IMR-90 (cell line): ENCODE data around the gene TEPSIN. TPM values are rescaled to one million over a fixed set of nuclear protein-coding genes. Genes with fewer than 3 reads are reported as not detected.

Experiments
- ATAC-seq: fragments of 200-7000 bp; cut with Tn5 transposase; 2 replicates; pipeline ENCODE4 v1.9.1; 2020; ENCODE audit warnings: low read depth, mild to moderate bottlenecking, moderate library complexity
- BruUV-seq: library from RNA; stranded (reverse); fragments of 400-500 nt; replicated peaks from 2 replicates; lab custom pipeline; 2021; lab: Mats Ljungman, UMichigan
- CTCF ChIA-PET: fragments of 300-600 bp; formaldehyde crosslinking; extraction: SDS; loops from one replicate; lab custom pipeline; 2021; ENCODE audit warnings: antibody characterized with exemption; lab: Yijun Ruan, JAX
- POLR2A ChIA-PET: fragments of 300-600 bp; sonication (Branson Sonifier 250); formaldehyde crosslinking; loops from one replicate; lab custom pipeline; 2022; ENCODE audit warnings: antibody characterized with exemption; ENCODE audit not compliant: unreplicated experiment; lab: Charles Lee
- DNase-seq: peaks from one replicate; pipeline ENCODE4 v3.0.0; 2013
- H2AFZ ChIP-seq: replicated peaks from 2 replicates; pipeline ENCODE3; 2013; ENCODE audit warnings: low read length, mild to moderate bottlenecking; ENCODE audit not compliant: poor library complexity
- H2AK5ac ChIP-seq: 2 replicates; pipeline ENCODE4 v1.6.1; 2013; ENCODE audit warnings: low read depth, low read length, inconsistent platforms
- H2AK9ac ChIP-seq: replicated peaks from 2 replicates; pipeline ENCODE3; 2013; ENCODE audit warnings: mild to moderate bottlenecking, low read depth, low read length, moderate library complexity; ENCODE audit not compliant: poor library complexity
- H2BK120ac ChIP-seq: 2 replicates; pipeline ENCODE4 v1.6.1; 2013; ENCODE audit warnings: low read depth, low read length, inconsistent platforms
- H2BK15ac ChIP-seq: 3 replicates; pipeline ENCODE4 v1.6.1; 2013; ENCODE audit warnings: low read depth, low read length, inconsistent platforms
- H2BK20ac ChIP-seq: 2 replicates; pipeline ENCODE4 v1.6.1; 2013; ENCODE audit warnings: low read depth, mild to moderate bottlenecking, inconsistent platforms, low read length, moderate library complexity
- H2BK5ac ChIP-seq: 2 replicates; pipeline ENCODE4 v1.6.1; 2013; ENCODE audit warnings: mild to moderate bottlenecking, low read depth, low read length, inconsistent platforms; ENCODE audit not compliant: poor library complexity, severe bottlenecking
- H3K14ac ChIP-seq: replicated peaks from 2 replicates; pipeline ENCODE4 v1.6.1; 2013; ENCODE audit warnings: low read depth, low read length, inconsistent platforms
- H3K18ac ChIP-seq: 2 replicates; pipeline ENCODE4 v1.6.1; 2013; ENCODE audit warnings: low read depth, low read length, control low read depth
- H3K23ac ChIP-seq: 2 replicates; pipeline ENCODE4 v1.6.1; 2013; ENCODE audit warnings: low read depth, low read length, inconsistent platforms
- H3K27ac ChIP-seq: 2 replicates; pipeline ENCODE4 v1.5.1; 2013; ENCODE audit warnings: mild to moderate bottlenecking, control low read depth, low read length; ENCODE audit not compliant: insufficient read depth
- H3K27me3 ChIP-seq: 2 replicates; pipeline ENCODE4 v1.6.1; 2013; ENCODE audit warnings: low read length; ENCODE audit not compliant: control insufficient read depth, insufficient read depth
- H3K36me3 ChIP-seq: 2 replicates; pipeline ENCODE4 v1.6.1; 2013; ENCODE audit warnings: low read length, mixed read lengths; ENCODE audit not compliant: control insufficient read depth, insufficient read depth
- H3K4ac ChIP-seq: 2 replicates; pipeline ENCODE4 v1.6.1; 2013; ENCODE audit warnings: low read depth, low read length, inconsistent platforms
- H3K4me1 ChIP-seq: 2 replicates; pipeline ENCODE4 v1.6.1; 2013; ENCODE audit warnings: low read length, mixed read lengths; ENCODE audit not compliant: control insufficient read depth, insufficient read depth
- H3K4me2 ChIP-seq: 2 replicates; pipeline ENCODE4 v1.6.1; 2013; ENCODE audit warnings: low read depth, mild to moderate bottlenecking, control low read depth, low read length, moderate library complexity
- H3K4me3 ChIP-seq: 2 replicates; pipeline ENCODE4 v1.5.1; 2013; ENCODE audit warnings: low read depth, mild to moderate bottlenecking, control low read depth, low read length, moderate library complexity; ENCODE audit not compliant: insufficient read depth
- H3K56ac ChIP-seq: 2 replicates; pipeline ENCODE4 v1.6.1; 2013; ENCODE audit warnings: low read length, inconsistent platforms; ENCODE audit not compliant: insufficient read depth; ENCODE audit errors: extremely low read depth
- H3K79me1 ChIP-seq, 2 experiments: 2 replicates each; pipeline ENCODE4 v1.6.1; 2013; ENCODE audit warnings: low read length in 2 of 2, inconsistent platforms in 1 of 2, low read depth in 1 of 2
- H3K9ac ChIP-seq: 2 replicates; pipeline ENCODE4 v1.6.1; 2013; ENCODE audit warnings: low read depth, low read length, control low read depth
- H3K9me1 ChIP-seq: 2 replicates; pipeline ENCODE4 v1.6.1; 2013; ENCODE audit warnings: low read length, inconsistent platforms; ENCODE audit not compliant: insufficient read depth
- H3K9me3 ChIP-seq: 2 replicates; pipeline ENCODE4 v1.6.1; 2013; ENCODE audit warnings: low read length; ENCODE audit not compliant: control insufficient read depth, insufficient read depth
- H4K20me1 ChIP-seq: 2 replicates; pipeline ENCODE4 v1.6.1; 2013; ENCODE audit warnings: low read length, inconsistent platforms; ENCODE audit not compliant: insufficient read depth
- H4K5ac ChIP-seq: 2 replicates; pipeline ENCODE4 v1.6.1; 2013; ENCODE audit warnings: mild to moderate bottlenecking, low read depth, low read length, control low read depth
- H4K8ac ChIP-seq, 2 experiments: 2 replicates each; pipeline ENCODE4 v1.6.1; 2013; ENCODE audit warnings: low read depth in 2 of 2, low read length in 2 of 2, control low read depth in 1 of 2, inconsistent platforms in 1 of 2
- H4K91ac ChIP-seq: 2 replicates; pipeline ENCODE4 v1.6.1; 2013; ENCODE audit warnings: low read depth, low read length, inconsistent platforms; ENCODE audit not compliant: insufficient read depth
- NFE2L2 ChIP-seq: fragments of 150-350 bp; IDR thresholded peaks from 2 replicates; pipeline ENCODE4 v1.6.1; 2016; ENCODE audit warnings: low read depth, mild to moderate bottlenecking, low read length
- SMC3 ChIP-seq: fragments of 150-350 bp; IDR thresholded peaks from 2 replicates; pipeline ENCODE4 v1.6.1; 2016; ENCODE audit warnings: low read depth, mild to moderate bottlenecking, antibody characterized with exemption, low read length, moderate library complexity
- WGBS, 2 experiments: methylation state at CpG; one replicate each; pipeline versions ENCODE4 v1.1.5 to v1.1.7; 2013; ENCODE audit warnings: missing lambda C conversion rate in 2 of 2; ENCODE audit not compliant: insufficient read length in 1 of 2; ENCODE audit errors: extremely low coverage in 2 of 2; 5-methylcytosine and 5-hydroxymethylcytosine counted together
- dilution Hi-C: fragments of 300-500 bp; cut with HindIII; formaldehyde crosslinking; loops from one replicate; pipeline ENCODE4 v1.14.3; 2018; ENCODE audit warnings: low sequenced_read_pairs; ENCODE audit not compliant: unreplicated experiment
- in situ Hi-C: fragments of 300-500 bp; cut with MboI; formaldehyde crosslinking; loops from 3 replicates; pipeline ENCODE4 v1.14.3; 2019; ENCODE audit warnings: low sequenced_read_pairs, inconsistent platforms, mixed read lengths
- intact Hi-C: fragments of 100-400 bp; cut with micrococcal nuclease; formaldehyde crosslinking; loops from 2 replicates; pipeline ENCODE4 v1.10.0; 2022
- polyA plus RNA-seq, 3 experiments: library from polyadenylated mRNA; depleted of rRNA; stranded (reverse); fragments of >200 nt; gene quantifications; 2 replicates each; pipeline ENCODE4 v1.2.3, GENCODE V29; 2012; ENCODE audit warnings: low replicate concordance in 1 of 3
- total RNA-seq: library from RNA; depleted of rRNA; stranded (reverse); fragments of >200 nt; gene quantifications from 2 replicates; pipeline ENCODE4 v1.2.3, GENCODE V29; 2012

TEPSIN gene
- total and polyA plus RNA-seq, 2 of the 4 experiments (the other 2 are of a cell fraction) = 3.2 to 28.1 TPM

- Histone ChIP-seq H3K27ac (no peak overlapping the region), H2AK5ac (no peak overlapping the region), H4K91ac (no peak overlapping the region), H3K79me1 (peaks cover 9 to 48% of the 10 kb centered on the region in 2 experiments), H3K9me1 (no peaks in the 10 kb centered on the region), H3K9me3 (no peaks in the 10 kb centered on the region), H4K20me1 (peaks cover 22% of the 10 kb centered on the region), H2BK15ac (no peak overlapping the region), H4K5ac (no peak overlapping the region), H2BK120ac (no peak overlapping the region), H2AFZ (no peak overlapping the region), H3K4me3 (no peak overlapping the region), H3K27me3 (no peaks in the 10 kb centered on the region), H3K23ac (no peak overlapping the region), H2AK9ac (peak overlapping the region; percentile 78), H3K18ac (no peak overlapping the region), H4K8ac (no peak overlapping the region), H3K4ac (no peak overlapping the region), H3K14ac (no peak overlapping the region), H3K4me1 (peaks cover 11% of the 10 kb centered on the region), H3K36me3 (peaks cover 44% of the 10 kb centered on the region), H2BK20ac (no peak overlapping the region), H2BK5ac (no peak overlapping the region), H3K56ac (no peak overlapping the region), H3K4me2 (no peak overlapping the region), H3K9ac (no peak overlapping the region)
- in situ Hi-C loops = no loop called here
- ATAC-seq (no peak), DNase-seq (no peak)
- TF ChIP-seq NFE2L2 (no peak), SMC3 (no peak)
- 93% methylated on average over 30 of the region's 50 CpGs; no CpG with 5 or more reads in 1 of the 2 experiments for WGBS, 2 experiments
- dilution Hi-C loops = no loop called here
- POLR2A ChIA-PET = no interaction called here
- CTCF ChIA-PET = no interaction called here
- no TSS peak for BruUV-seq
- intact Hi-C loops = no loop called here
Measured at GRCh38 chr17:81279278-81280275, 40.7 kb upstream of the TEPSIN start.
